ENCODE measurements around the gene CHIT1. TPM values are rescaled to one million over a fixed set of nuclear protein-coding genes. Genes with fewer than 3 reads are reported as not detected.

CHIT1 gene
- total and polyA plus RNA-seq, 7 donors, result 0.04 to 0.27 (median 0.09) TPM; not detected in 3

DNA sequence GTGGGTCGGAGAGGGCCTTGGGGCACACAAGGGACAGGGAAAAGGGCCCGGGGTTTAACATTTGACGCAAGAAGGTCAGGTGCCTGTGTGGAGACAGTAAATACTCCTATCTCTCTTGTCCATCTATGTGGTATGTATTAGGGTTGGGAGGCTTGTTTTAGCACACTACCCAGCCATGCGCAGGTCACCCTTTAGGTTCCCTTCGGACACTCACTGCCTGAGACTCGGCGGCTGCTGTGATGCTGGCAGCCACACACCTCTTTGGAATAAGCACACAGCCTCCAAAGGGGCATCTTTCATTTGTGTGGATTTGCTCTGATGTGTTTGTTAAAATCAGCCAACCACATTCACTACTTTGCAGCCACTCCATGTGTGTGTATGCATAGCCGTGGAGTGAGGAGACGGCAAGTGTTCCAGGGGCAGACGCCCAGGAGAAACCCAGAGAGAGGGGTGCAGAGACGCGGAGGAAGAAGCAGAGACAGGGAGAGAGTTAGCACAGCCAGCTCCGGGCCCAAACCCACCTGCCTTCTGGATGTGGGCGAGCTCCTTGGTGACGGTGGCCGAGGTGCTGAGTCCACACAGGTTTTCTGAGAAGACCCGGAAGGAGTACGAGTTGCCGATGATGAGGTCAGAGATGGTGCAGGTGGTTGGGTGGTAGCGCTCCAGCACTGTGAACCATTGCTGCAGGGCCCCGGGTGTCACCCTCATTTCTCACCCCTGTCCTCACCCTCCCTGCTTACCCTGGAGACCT is 59.5 kb downstream of the CHIT1 start:
- H3K4me3 ChIP-seq, result no peak overlapping the region
- DNase-seq (no peak), ATAC-seq (no peak)
- no peaks in the 10 kb centered on the region for H3K9me3 ChIP-seq
- no peaks in the 10 kb centered on the region for H3K27me3 ChIP-seq (ENCODE audit: insufficient read depth in 3 of 3, low read length in 2 of 3)
- intact Hi-C loops (cut with DNase I), result loop anchor here (5.0 kb wide), 2 partner anchors 47 to 48 kb away; no protein-coding TSS in a partner anchor
- H3K36me3 ChIP-seq (ENCODE audit: insufficient read depth in 1 of 2, low read depth in 1 of 2), result peaks cover 0 to 22% of the 10 kb centered on the region in 2 donors
- TF ChIP-seq, protein P1, sequence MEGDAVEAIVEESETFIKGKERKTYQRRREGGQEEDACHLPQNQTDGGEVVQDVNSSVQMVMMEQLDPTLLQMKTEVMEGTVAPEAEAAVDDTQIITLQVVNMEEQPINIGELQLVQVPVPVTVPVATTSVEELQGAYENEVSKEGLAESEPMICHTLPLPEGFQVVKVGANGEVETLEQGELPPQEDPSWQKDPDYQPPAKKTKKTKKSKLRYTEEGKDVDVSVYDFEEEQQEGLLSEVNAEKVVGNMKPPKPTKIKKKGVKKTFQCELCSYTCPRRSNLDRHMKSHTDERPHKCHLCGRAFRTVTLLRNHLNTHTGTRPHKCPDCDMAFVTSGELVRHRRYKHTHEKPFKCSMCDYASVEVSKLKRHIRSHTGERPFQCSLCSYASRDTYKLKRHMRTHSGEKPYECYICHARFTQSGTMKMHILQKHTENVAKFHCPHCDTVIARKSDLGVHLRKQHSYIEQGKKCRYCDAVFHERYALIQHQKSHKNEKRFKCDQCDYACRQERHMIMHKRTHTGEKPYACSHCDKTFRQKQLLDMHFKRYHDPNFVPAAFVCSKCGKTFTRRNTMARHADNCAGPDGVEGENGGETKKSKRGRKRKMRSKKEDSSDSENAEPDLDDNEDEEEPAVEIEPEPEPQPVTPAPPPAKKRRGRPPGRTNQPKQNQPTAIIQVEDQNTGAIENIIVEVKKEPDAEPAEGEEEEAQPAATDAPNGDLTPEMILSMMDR (IDR thresholded peaks at IDR 0.05), result no peak
- 91 to 93% (median 91%) methylated on average over 21 of the region's 21 CpGs for WGBS, 3 donors
- H3K4me1 ChIP-seq, result peaks cover 21% of the 10 kb centered on the region
- H3K27ac ChIP-seq, result no peak overlapping the region

DNA sequence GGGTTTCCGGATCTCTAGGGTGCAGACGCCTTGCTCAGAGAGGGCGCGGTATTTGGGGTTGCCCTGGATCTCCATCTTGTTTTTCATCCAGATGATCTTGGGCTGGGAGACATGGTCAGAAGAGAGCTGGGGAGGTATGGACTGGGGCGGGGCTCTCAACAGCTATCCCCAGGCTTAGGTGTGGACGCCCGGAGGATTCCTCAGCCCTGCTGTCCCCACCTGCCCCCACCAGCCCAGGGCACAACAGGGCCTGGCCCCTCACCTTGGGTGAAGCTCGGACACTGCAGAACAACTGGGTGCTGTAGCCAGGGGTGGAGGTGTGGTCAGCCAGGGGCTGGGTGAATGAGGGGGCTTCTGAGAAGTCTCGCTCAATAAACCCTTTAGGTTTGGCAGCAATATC is 60.5 kb downstream of the CHIT1 start:
- H3K27me3 ChIP-seq (ENCODE audit: insufficient read depth in 3 of 3, low read length in 2 of 3), result no peaks in the 10 kb centered on the region
- H3K36me3 ChIP-seq (ENCODE audit: insufficient read depth in 1 of 2, low read depth in 1 of 2), result peaks cover 0 to 22% of the 10 kb centered on the region in 2 donors
- DNase-seq (no peak), ATAC-seq (no peak)
- no peak overlapping the region for H3K27ac ChIP-seq
- H3K4me1 ChIP-seq, result peaks cover 14% of the 10 kb centered on the region
- intact Hi-C loops (cut with DNase I), result no loop called here
- TF ChIP-seq, protein P1 (IDR thresholded peaks at IDR 0.05), result no peak
- H3K9me3 ChIP-seq, result no peaks in the 10 kb centered on the region
- H3K4me3 ChIP-seq, result no peak overlapping the region
- WGBS, 3 donors, result 92 to 95% (median 92%) methylated on average over 9 of the region's 9 CpGs

DNA sequence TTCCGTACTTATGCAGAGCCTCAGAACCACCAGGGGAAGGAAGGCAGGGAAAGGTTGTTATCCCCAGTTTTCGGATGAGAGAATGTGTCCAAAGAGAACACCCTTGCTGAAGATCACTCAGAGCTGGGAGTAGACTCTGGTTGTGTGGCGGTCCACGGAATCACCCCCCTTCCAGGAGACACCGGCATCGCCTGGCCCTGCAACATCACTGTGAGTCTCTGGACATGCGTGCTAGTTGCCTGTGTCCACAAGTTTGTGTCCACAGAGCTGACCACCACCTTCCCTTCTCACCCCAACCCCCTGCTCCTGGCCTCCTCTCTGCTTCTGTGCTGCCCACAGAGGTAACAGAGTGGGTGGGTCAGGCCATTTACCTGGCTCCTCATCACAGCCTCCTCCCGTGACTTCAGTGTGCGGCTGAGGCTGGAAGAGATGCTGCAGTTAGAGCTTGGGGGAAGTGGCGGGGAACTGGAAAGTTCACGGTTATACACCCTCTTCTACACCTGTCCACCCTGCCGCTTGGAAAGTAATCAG is 61.2 kb downstream of the CHIT1 start:
- intact Hi-C loops (cut with DNase I), result no loop called here
- WGBS, 3 donors, result 93 to 97% (median 95%) methylated on average over 12 of the region's 12 CpGs
- TF ChIP-seq, protein P1 (IDR thresholded peaks at IDR 0.05), result no peak
- no peak for ATAC-seq
- no peaks in the 10 kb centered on the region for H3K27me3 ChIP-seq (ENCODE audit: insufficient read depth in 3 of 3, low read length in 2 of 3)
- H3K27ac ChIP-seq, result no peak overlapping the region
- H3K9me3 ChIP-seq, result no peaks in the 10 kb centered on the region
- peaks cover 0 to 22% of the 10 kb centered on the region in 2 donors for H3K36me3 ChIP-seq (ENCODE audit: insufficient read depth in 1 of 2, low read depth in 1 of 2)
- peak in 1 of 2 donors; percentile 42 for DNase-seq
- no peak overlapping the region for H3K4me3 ChIP-seq
- peaks cover 8% of the 10 kb centered on the region for H3K4me1 ChIP-seq

DNA sequence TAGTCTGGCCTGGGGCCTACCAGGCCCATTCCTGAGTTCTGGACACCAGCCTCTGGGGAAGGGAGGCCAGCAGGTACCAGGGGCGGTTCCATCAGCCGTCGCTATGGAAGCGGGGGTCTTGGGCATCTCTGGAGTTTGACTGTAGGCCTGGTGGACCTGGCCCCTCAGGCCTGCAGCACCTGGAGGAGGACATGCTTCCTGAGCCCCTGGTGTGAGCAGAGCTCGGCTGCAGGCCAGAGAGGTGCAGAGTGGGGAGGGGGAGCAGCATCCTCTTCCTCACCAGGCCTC is 61.6 kb downstream of the CHIT1 start:
- Histone ChIP-seq H3K36me3 (ENCODE audit: insufficient read depth in 1 of 2, low read depth in 1 of 2) (peaks cover 0 to 22% of the 10 kb centered on the region in 2 donors), H3K27me3 (ENCODE audit: insufficient read depth in 3 of 3, low read length in 2 of 3) (no peaks in the 10 kb centered on the region), H3K9me3 (no peaks in the 10 kb centered on the region), H3K27ac (no peak overlapping the region), H3K4me3 (no peak overlapping the region), H3K4me1 (peaks cover 3% of the 10 kb centered on the region)
- 94 to 96% (median 95%) methylated on average over 5 of the region's 5 CpGs for WGBS, 3 donors
- ATAC-seq, result no peak
- TF ChIP-seq, protein P1 (IDR thresholded peaks at IDR 0.05), result no peak
- intact Hi-C loops (cut with DNase I), result no loop called here
- no peak for DNase-seq
